ENCODE results near the gene MIXL1. TPM values are rescaled to one million over a fixed set of nuclear protein-coding genes. Genes with fewer than 3 reads are reported as not detected.

The MIXL1 gene
- total and polyA plus RNA-seq, 7 experiments from 2014 or later: not detected

- Mint-ChIP-seq H3K27me3 (peaks cover 14 to 49% (median 22%) of the 10 kb centered on the region in 5 donors), H3K36me3 (peaks cover 0 to 4% (median 0%) of the 10 kb centered on the region in 5 donors), H3K4me1 (peaks cover 0 to 6% (median 4%) of the 10 kb centered on the region in 7 donors), H3K4me3 (no peak overlapping the region), H3K9me3 (no peaks in the 10 kb centered on the region), H3K27ac (no peak overlapping the region)
- no peaks in the 10 kb centered on the region for H3K36me3 ChIP-seq (ENCODE audit: control insufficient read depth in 2 of 3, insufficient read depth in 3 of 3, low read length in 3 of 3)
- ChIA-PET CTCF (no interaction called here), POLR2A (no interaction called here)
- no peak overlapping the region for H3K4me3 ChIP-seq (ENCODE audit: low read length)
- no peak for DNase-seq
- no peaks in the 10 kb centered on the region for H3K4me1 ChIP-seq (ENCODE audit: control insufficient read depth in 2 of 2, insufficient read depth in 2 of 2, low read length in 2 of 2)
- no peaks in the 10 kb centered on the region for H3K27me3 ChIP-seq (ENCODE audit: control insufficient read depth in 2 of 2, insufficient read depth in 2 of 2, low read length in 2 of 2)
- no peak overlapping the region for H3K27ac ChIP-seq (ENCODE audit: low read depth, low read length)
- ATAC-seq: no peak
- intact Hi-C loops (cut with micrococcal nuclease): no loop called here
- no peaks in the 10 kb centered on the region for H3K9me3 ChIP-seq (ENCODE audit: control insufficient read depth in 2 of 3, low read length in 3 of 3)
These were observed 2.8 kb upstream of the MIXL1 start for GRCh38 chr1:226220473-226221189.

- DNase-seq (no peak), ATAC-seq (no peak)
- H3K36me3 Mint-ChIP-seq: peaks cover 0 to 10% (median 0%) of the 10 kb centered on the region in 5 donors
- H3K4me1 ChIP-seq (ENCODE audit: control insufficient read depth in 2 of 2, insufficient read depth in 2 of 2, low read length in 2 of 2): no peaks in the 10 kb centered on the region
- CTCF ChIA-PET: no interaction called here
- intact Hi-C loops (cut with micrococcal nuclease): no loop called here
- H3K27ac ChIP-seq (ENCODE audit: low read depth, low read length): no peak overlapping the region
- H3K27me3 Mint-ChIP-seq: peaks cover 14 to 43% (median 30%) of the 10 kb centered on the region in 5 donors
- no peak overlapping the region for H3K4me3 ChIP-seq (ENCODE audit: low read length)
- H3K9me3 ChIP-seq (ENCODE audit: control insufficient read depth in 2 of 3, low read length in 3 of 3): no peaks in the 10 kb centered on the region
- H3K4me1 Mint-ChIP-seq: peaks cover 0 to 6% (median 4%) of the 10 kb centered on the region in 7 donors
- no peak overlapping the region for H3K27ac Mint-ChIP-seq
- peaks cover 0 to 1% (median 0%) of the 10 kb centered on the region in 11 donors for H3K9me3 Mint-ChIP-seq
- POLR2A ChIA-PET: no interaction called here
- H3K36me3 ChIP-seq (ENCODE audit: control insufficient read depth in 2 of 3, insufficient read depth in 3 of 3, low read length in 3 of 3): no peaks in the 10 kb centered on the region
- peak overlapping the region; percentile 25 to 86 (median 60) for H3K4me3 Mint-ChIP-seq
- H3K27me3 ChIP-seq (ENCODE audit: control insufficient read depth in 2 of 2, insufficient read depth in 2 of 2, low read length in 2 of 2): no peaks in the 10 kb centered on the region
These were observed 778 bp upstream of the MIXL1 start for GRCh38 chr1:226222686-226223085.

- Histone ChIP-seq H3K36me3 (ENCODE audit: control insufficient read depth in 2 of 3, insufficient read depth in 3 of 3, low read length in 3 of 3) (no peaks in the 10 kb centered on the region), H3K4me3 (ENCODE audit: low read length) (peak overlapping the region; percentile 35), H3K27ac (ENCODE audit: low read depth, low read length) (no peak overlapping the region), H3K9me3 (ENCODE audit: control insufficient read depth in 2 of 3, low read length in 3 of 3) (no peaks in the 10 kb centered on the region), H3K4me1 (ENCODE audit: control insufficient read depth in 2 of 2, insufficient read depth in 2 of 2, low read length in 2 of 2) (no peaks in the 10 kb centered on the region), H3K27me3 (ENCODE audit: control insufficient read depth in 2 of 2, insufficient read depth in 2 of 2, low read length in 2 of 2) (no peaks in the 10 kb centered on the region)
- Mint-ChIP-seq H3K9me3 (peaks cover 0 to 1% (median 0%) of the 10 kb centered on the region in 11 donors), H3K27ac (no peak overlapping the region), H3K4me3 (peak overlapping the region; percentile 58 to 86 (median 75)), H3K27me3 (peaks cover 14 to 42% (median 30%) of the 10 kb centered on the region in 5 donors), H3K36me3 (peaks cover 0 to 10% (median 0%) of the 10 kb centered on the region in 5 donors), H3K4me1 (peaks cover 0 to 6% (median 4%) of the 10 kb centered on the region in 7 donors)
- intact Hi-C loops (cut with micrococcal nuclease): no loop called here
- ChIA-PET POLR2A (no interaction called here), CTCF (no interaction called here)
- ATAC-seq: peak; percentile 61
- DNase-seq: peak in 7 of 9 donors; percentile 8 to 34 (median 11)
These were observed 351 bp downstream of the MIXL1 start for GRCh38 chr1:226223786-226224244.

- DNase-seq: no peak
- Histone ChIP-seq H3K4me1 (ENCODE audit: control insufficient read depth in 2 of 2, insufficient read depth in 2 of 2, low read length in 2 of 2) (no peaks in the 10 kb centered on the region), H3K4me3 (ENCODE audit: low read length) (no peak overlapping the region), H3K27ac (ENCODE audit: low read depth, low read length) (no peak overlapping the region), H3K9me3 (ENCODE audit: control insufficient read depth in 2 of 3, low read length in 3 of 3) (no peaks in the 10 kb centered on the region), H3K36me3 (ENCODE audit: control insufficient read depth in 2 of 3, insufficient read depth in 3 of 3, low read length in 3 of 3) (no peaks in the 10 kb centered on the region), H3K27me3 (ENCODE audit: control insufficient read depth in 2 of 2, insufficient read depth in 2 of 2, low read length in 2 of 2) (no peaks in the 10 kb centered on the region)
- Mint-ChIP-seq H3K36me3 (peaks cover 3 to 17% (median 6%) of the 10 kb centered on the region in 5 donors), H3K27ac (no peak overlapping the region), H3K4me3 (no peak overlapping the region), H3K27me3 (peaks cover 14 to 33% (median 29%) of the 10 kb centered on the region in 5 donors), H3K4me1 (peaks cover 0 to 6% (median 4%) of the 10 kb centered on the region in 7 donors), H3K9me3 (peaks cover 0 to 1% (median 0%) of the 10 kb centered on the region in 11 donors)
- CTCF ChIA-PET: no interaction called here
- ATAC-seq: no peak
- intact Hi-C loops (cut with micrococcal nuclease): no loop called here
- POLR2A ChIA-PET: no interaction called here
These were observed 3.1 kb downstream of the MIXL1 start for GRCh38 chr1:226226601-226227000.

- Histone ChIP-seq H3K36me3 (ENCODE audit: control insufficient read depth in 2 of 3, insufficient read depth in 3 of 3, low read length in 3 of 3) (peaks cover 0 to 8% (median 0%) of the 10 kb centered on the region in 3 experiments), H3K27ac (ENCODE audit: low read depth, low read length) (no peak overlapping the region), H3K4me3 (ENCODE audit: low read length) (no peak overlapping the region), H3K4me1 (ENCODE audit: control insufficient read depth in 2 of 2, insufficient read depth in 2 of 2, low read length in 2 of 2) (no peaks in the 10 kb centered on the region), H3K9me3 (ENCODE audit: control insufficient read depth in 2 of 3, low read length in 3 of 3) (no peaks in the 10 kb centered on the region), H3K27me3 (ENCODE audit: control insufficient read depth in 2 of 2, insufficient read depth in 2 of 2, low read length in 2 of 2) (no peaks in the 10 kb centered on the region)
- Mint-ChIP-seq H3K9me3 (no peaks in the 10 kb centered on the region), H3K27me3 (no peaks in the 10 kb centered on the region), H3K4me1 (peaks cover 0 to 2% (median 0%) of the 10 kb centered on the region in 7 donors), H3K36me3 (peaks cover 10 to 31% (median 19%) of the 10 kb centered on the region in 5 donors), H3K4me3 (no peak overlapping the region), H3K27ac (no peak overlapping the region)
- intact Hi-C loops (cut with micrococcal nuclease): no loop called here
- POLR2A ChIA-PET: no interaction called here
- DNase-seq (no peak), ATAC-seq (no peak)
- CTCF ChIA-PET: interaction anchor here (0.6 kb wide), 1 partner anchor 46 kb away, joined by 3 read pairs; no protein-coding TSS in a partner anchor
These were observed 9.8 kb downstream of the MIXL1 start for GRCh38 chr1:226233293-226233692.

- no peaks in the 10 kb centered on the region for H3K9me3 ChIP-seq (ENCODE audit: control insufficient read depth in 2 of 3, low read length in 3 of 3)
- peaks cover 0 to 8% (median 0%) of the 10 kb centered on the region in 3 experiments for H3K36me3 ChIP-seq (ENCODE audit: control insufficient read depth in 2 of 3, insufficient read depth in 3 of 3, low read length in 3 of 3)
- no peak for ATAC-seq
- no peaks in the 10 kb centered on the region for H3K4me1 ChIP-seq (ENCODE audit: control insufficient read depth in 2 of 2, insufficient read depth in 2 of 2, low read length in 2 of 2)
- Mint-ChIP-seq H3K36me3 (peaks cover 11 to 36% (median 23%) of the 10 kb centered on the region in 5 donors), H3K9me3 (no peaks in the 10 kb centered on the region), H3K4me3 (no peak overlapping the region), H3K4me1 (peaks cover 0 to 2% (median 0%) of the 10 kb centered on the region in 7 donors), H3K27ac (peak overlapping the region in 1 of 9 donors; percentile 67), H3K27me3 (no peaks in the 10 kb centered on the region)
- intact Hi-C loops (cut with micrococcal nuclease): no loop called here
- DNase-seq: no peak
- H3K27ac ChIP-seq (ENCODE audit: low read depth, low read length): no peak overlapping the region
- ChIA-PET CTCF (interaction anchor here (0.6 kb wide), 1 partner anchor 45 kb away, joined by 3 read pairs; no protein-coding TSS in a partner anchor), POLR2A (no interaction called here)
- no peak overlapping the region for H3K4me3 ChIP-seq (ENCODE audit: low read length)
- no peaks in the 10 kb centered on the region for H3K27me3 ChIP-seq (ENCODE audit: control insufficient read depth in 2 of 2, insufficient read depth in 2 of 2, low read length in 2 of 2)
These were observed 10.3 kb downstream of the MIXL1 start for GRCh38 chr1:226233806-226234205.

All from naive thymus-derived CD4-positive, alpha-beta T cell (primary cell).